OCI-LY7 (cell line): Measurements from ENCODE around the gene MRPS17.

ENCODE experiments used
- EZH2phosphoT487 ChIP-seq: fragments of 200-600 bp; sonication (generic); IDR thresholded peaks from 2 replicates; pipeline ENCODE4 v1.6.1; 2018; ENCODE audit warnings: low read depth, borderline replicate concordance, mild to moderate bottlenecking, mixed run types, antibody characterized with exemption, low read length, moderate library complexity, mixed read lengths
- TF ChIP-seq, protein P1 (sequence below): fragments of 200-600 bp; sonication (generic); conservative IDR thresholded peaks from 2 replicates; pipeline ENCODE4 v1.5.1; 2014; ENCODE audit warnings: mild to moderate bottlenecking, antibody characterized with exemption, low read length, moderate library complexity, mixed read lengths

GRCh38 chr7:55962014-55962413 lies 10.3 kb downstream of the MRPS17 start:
- TF ChIP-seq, protein P1, sequence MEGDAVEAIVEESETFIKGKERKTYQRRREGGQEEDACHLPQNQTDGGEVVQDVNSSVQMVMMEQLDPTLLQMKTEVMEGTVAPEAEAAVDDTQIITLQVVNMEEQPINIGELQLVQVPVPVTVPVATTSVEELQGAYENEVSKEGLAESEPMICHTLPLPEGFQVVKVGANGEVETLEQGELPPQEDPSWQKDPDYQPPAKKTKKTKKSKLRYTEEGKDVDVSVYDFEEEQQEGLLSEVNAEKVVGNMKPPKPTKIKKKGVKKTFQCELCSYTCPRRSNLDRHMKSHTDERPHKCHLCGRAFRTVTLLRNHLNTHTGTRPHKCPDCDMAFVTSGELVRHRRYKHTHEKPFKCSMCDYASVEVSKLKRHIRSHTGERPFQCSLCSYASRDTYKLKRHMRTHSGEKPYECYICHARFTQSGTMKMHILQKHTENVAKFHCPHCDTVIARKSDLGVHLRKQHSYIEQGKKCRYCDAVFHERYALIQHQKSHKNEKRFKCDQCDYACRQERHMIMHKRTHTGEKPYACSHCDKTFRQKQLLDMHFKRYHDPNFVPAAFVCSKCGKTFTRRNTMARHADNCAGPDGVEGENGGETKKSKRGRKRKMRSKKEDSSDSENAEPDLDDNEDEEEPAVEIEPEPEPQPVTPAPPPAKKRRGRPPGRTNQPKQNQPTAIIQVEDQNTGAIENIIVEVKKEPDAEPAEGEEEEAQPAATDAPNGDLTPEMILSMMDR, result no peak
- TF ChIP-seq EZH2phosphoT487, result no peak
